Heart left ventricle (tissue), 13 donors: ENCODE measurements around the gene NIP7.

Experiments
- CTCF ChIP-seq, 12 donors: fragments of 200-600 bp; sonication (generic) in 4 of 12; IDR thresholded peaks; one replicate each; pipeline versions ENCODE4 v1.5.0 to v1.8.0; 2018 to 2022; ENCODE audit warnings: antibody characterized with exemption in 12 of 12, mild to moderate bottlenecking in 5 of 12
- POLR2A ChIP-seq, 2 donors: fragments of 450-650 bp; IDR thresholded peaks; one replicate each; pipeline ENCODE4 v1.6.1; 2017; ENCODE audit warnings: antibody characterized with exemption in 2 of 2, mild to moderate bottlenecking in 2 of 2, moderate library complexity in 2 of 2
- donor health status: ischemic (EF 13 %, LVEDD 7.1; RV severe dilation, severe dysfunction).
- donor health status: DM: no; HTN: yes; CAD: no.
- donor health status: DM: no; HTN: no; CAD: no.
- donor health status: ischemic (EF 25% LVEDD 6.9; RV normal size, moderate dysfunction).
- donor health status: ischemic (EF 25% LVEDD 5.7; RV mildly dilated, moderate dysfunction).
- donor health status: ischemic (EF 35%, LVEDD 5.7; RV mildly dilated, moderate dysfunction).
- donor health status: nonischemic (EF 11% LVEDD 7.7; RV severe dilation, severe dysfunction).
- donor health status: DM: yes; HTN: yes; CAD: no.
- donor health status: PGD.
- donor health status: ischemic (EF 29% LVEDD 5.4; RV normal size, mild dysfunction).
- donor health status: nonischemic (EF 23%, LVEDD 6.1; RV moderate dilation, normal function).

GRCh38 chr16:69364088-69364487 is 24.5 kb downstream of the NIP7 start:
- no peak for TF ChIP-seq POLR2A (IDR thresholded peaks at IDR 0.05)
- TF ChIP-seq CTCF (IDR thresholded peaks at IDR 0.05) = no peak
